Loucy (cell line): ENCODE results near the gene NECTIN2.

Source experiments
- H2AFZ ChIP-seq: fragments of 200-600 bp; sonication (generic); 2 replicates; pipeline ENCODE4 v1.6.0; 2016; ENCODE audit warnings: antibody characterized with exemption, mild to moderate bottlenecking, low read length, moderate library complexity
- H3F3A ChIP-seq: fragments of 200-600 bp; 2 replicates; pipeline ENCODE4 v1.6.0; 2016; ENCODE audit warnings: antibody characterized with exemption, low read depth, mild to moderate bottlenecking
- H3K27me3 ChIP-seq: fragments of 200-600 bp; sonication (generic); 2 replicates; pipeline ENCODE4 v1.6.1; 2014; ENCODE audit warnings: low read length, mild to moderate bottlenecking; ENCODE audit not compliant: insufficient read depth, poor library complexity, severe bottlenecking
- H3K36me3 ChIP-seq: fragments of 200-600 bp; sonication (generic); 2 replicates; pipeline ENCODE4 v1.6.1; 2016; ENCODE audit warnings: low read length; ENCODE audit not compliant: insufficient read depth
- H3K4me1 ChIP-seq: fragments of 200-600 bp; sonication (generic); 2 replicates; pipeline ENCODE4 v1.5.1; 2014; ENCODE audit warnings: low read length, mild to moderate bottlenecking; ENCODE audit not compliant: insufficient read depth, poor library complexity, severe bottlenecking
- H3K4me2 ChIP-seq: fragments of 200-600 bp; sonication (generic); 2 replicates; pipeline ENCODE4 v1.6.0; 2014; ENCODE audit warnings: antibody characterized with exemption, low read length, low read depth, mild to moderate bottlenecking; ENCODE audit not compliant: poor library complexity, severe bottlenecking
- H3K4me3 ChIP-seq: fragments of 200-600 bp; sonication (generic); 2 replicates; pipeline ENCODE4 v1.5.1; 2014; ENCODE audit warnings: low read length, mild to moderate bottlenecking, mixed read lengths; ENCODE audit not compliant: poor library complexity, severe bottlenecking
- H3K79me2 ChIP-seq: fragments of 200-600 bp; sonication (generic); 2 replicates; pipeline ENCODE4 v1.6.1; 2014; ENCODE audit warnings: low read length; ENCODE audit not compliant: insufficient read depth
- H3K9ac ChIP-seq: fragments of 200-600 bp; sonication (generic); 2 replicates; pipeline ENCODE4 v1.6.0; 2014; ENCODE audit warnings: mild to moderate bottlenecking, low read depth, low read length, moderate library complexity; ENCODE audit not compliant: poor library complexity, severe bottlenecking
- H3K9me2 ChIP-seq: fragments of 200-600 bp; sonication (generic); replicated peaks from 2 replicates; pipeline ENCODE4 v1.6.1; 2016; ENCODE audit warnings: low read depth, low read length, mixed read lengths
- H3K9me3 ChIP-seq: fragments of 200-600 bp; sonication (generic); 2 replicates; pipeline ENCODE4 v1.6.1; 2014; ENCODE audit warnings: mild to moderate bottlenecking, antibody characterized with exemption, low read length, low read depth; ENCODE audit not compliant: insufficient read depth
- H4K20me1 ChIP-seq: fragments of 200-600 bp; sonication (generic); 2 replicates; pipeline ENCODE4 v1.6.0; 2014; ENCODE audit warnings: antibody characterized with exemption, low read length, mild to moderate bottlenecking; ENCODE audit not compliant: insufficient read depth, poor library complexity, severe bottlenecking
- EZH2phosphoT487 ChIP-seq: fragments of 200-600 bp; IDR thresholded peaks from 2 replicates; pipeline ENCODE4 v1.6.1; 2018; ENCODE audit warnings: antibody characterized with exemption, mild to moderate bottlenecking, moderate library complexity, borderline replicate concordance
- TF ChIP-seq, protein P1 (sequence below): fragments of 200-600 bp; sonication (generic); conservative IDR thresholded peaks from 2 replicates; pipeline ENCODE4 v1.5.1; 2014; ENCODE audit warnings: mild to moderate bottlenecking, antibody characterized with exemption, low read length

NECTIN2 gene

DNA sequence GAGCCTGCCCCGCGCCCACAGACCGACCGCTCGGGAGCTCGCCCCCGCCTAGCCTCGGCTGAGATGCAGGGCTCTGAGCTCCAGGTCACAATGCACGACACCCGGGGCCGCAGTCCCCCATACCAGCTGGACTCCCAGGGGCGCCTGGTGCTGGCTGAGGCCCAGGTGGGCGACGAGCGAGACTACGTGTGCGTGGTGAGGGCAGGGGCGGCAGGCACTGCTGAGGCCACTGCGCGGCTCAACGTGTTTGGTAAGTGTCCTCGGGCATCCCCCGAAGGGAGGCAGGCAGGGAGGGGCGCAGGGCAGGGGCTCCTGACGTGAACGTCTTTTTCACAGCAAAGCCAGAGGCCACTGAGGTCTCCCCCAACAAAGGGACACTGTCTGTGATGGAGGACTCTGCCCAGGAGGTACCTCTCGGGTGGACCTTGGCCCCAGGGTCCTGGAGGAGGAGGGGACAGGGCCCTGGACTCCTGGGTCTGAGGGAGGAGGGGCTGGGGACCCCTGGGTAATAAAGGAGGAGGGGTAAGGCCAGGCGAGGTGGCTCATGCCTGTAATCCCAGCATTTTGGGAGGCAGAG lies 33.9 kb upstream of the NECTIN2 start:
- Histone ChIP-seq H3F3A (no peaks in the 10 kb centered on the region), H3K27me3 (no peaks in the 10 kb centered on the region)
- no peak for TF ChIP-seq EZH2phosphoT487
- TF ChIP-seq, protein P1, sequence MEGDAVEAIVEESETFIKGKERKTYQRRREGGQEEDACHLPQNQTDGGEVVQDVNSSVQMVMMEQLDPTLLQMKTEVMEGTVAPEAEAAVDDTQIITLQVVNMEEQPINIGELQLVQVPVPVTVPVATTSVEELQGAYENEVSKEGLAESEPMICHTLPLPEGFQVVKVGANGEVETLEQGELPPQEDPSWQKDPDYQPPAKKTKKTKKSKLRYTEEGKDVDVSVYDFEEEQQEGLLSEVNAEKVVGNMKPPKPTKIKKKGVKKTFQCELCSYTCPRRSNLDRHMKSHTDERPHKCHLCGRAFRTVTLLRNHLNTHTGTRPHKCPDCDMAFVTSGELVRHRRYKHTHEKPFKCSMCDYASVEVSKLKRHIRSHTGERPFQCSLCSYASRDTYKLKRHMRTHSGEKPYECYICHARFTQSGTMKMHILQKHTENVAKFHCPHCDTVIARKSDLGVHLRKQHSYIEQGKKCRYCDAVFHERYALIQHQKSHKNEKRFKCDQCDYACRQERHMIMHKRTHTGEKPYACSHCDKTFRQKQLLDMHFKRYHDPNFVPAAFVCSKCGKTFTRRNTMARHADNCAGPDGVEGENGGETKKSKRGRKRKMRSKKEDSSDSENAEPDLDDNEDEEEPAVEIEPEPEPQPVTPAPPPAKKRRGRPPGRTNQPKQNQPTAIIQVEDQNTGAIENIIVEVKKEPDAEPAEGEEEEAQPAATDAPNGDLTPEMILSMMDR, result no peak

DNA sequence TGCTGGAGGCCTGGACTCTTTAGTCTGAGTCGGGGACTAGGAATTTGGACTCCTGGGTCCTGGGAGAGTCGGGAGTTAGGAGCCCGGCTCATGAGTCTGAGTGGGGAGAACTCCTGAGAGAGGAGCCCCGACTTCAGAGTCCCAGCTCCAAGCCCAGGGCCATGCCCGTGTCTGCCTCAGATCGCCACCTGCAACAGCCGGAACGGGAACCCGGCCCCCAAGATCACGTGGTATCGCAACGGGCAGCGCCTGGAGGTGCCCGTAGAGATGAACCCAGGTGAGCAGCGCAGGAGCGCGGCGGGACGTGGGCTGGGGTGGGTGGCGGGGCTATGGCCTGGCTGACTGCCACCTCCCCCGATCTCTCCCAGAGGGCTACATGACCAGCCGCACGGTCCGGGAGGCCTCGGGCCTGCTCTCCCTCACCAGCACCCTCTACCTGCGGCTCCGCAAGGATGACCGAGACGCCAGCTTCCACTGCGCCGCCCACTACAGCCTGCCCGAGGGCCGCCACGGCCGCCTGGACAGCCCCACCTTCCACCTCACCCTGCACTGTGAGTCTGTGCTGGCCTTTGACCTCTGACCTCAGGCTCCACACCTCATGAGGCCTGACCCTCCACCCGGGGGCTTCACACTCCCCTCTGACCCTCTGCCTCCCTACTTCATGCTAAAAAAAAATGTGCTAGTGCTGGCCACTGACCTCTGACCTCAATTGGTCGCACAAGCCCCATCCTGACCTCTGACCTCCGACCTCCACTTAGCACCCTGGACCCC lies 32.8 kb upstream of the NECTIN2 start:
- H3K4me1 ChIP-seq, result no peaks in the 10 kb centered on the region
- H3K9me3 ChIP-seq, result no peaks in the 10 kb centered on the region
- H2AFZ ChIP-seq, result no peak overlapping the region
- no peaks in the 10 kb centered on the region for H3K79me2 ChIP-seq
- H3F3A ChIP-seq, result no peaks in the 10 kb centered on the region
- H4K20me1 ChIP-seq, result no peaks in the 10 kb centered on the region
- H3K36me3 ChIP-seq, result no peaks in the 10 kb centered on the region
- no peaks in the 10 kb centered on the region for H3K9me2 ChIP-seq
- TF ChIP-seq, protein P1, result no peak
- no peak for TF ChIP-seq EZH2phosphoT487
- no peak overlapping the region for H3K4me3 ChIP-seq
- H3K4me2 ChIP-seq, result no peak overlapping the region
- no peaks in the 10 kb centered on the region for H3K27me3 ChIP-seq
- no peak overlapping the region for H3K9ac ChIP-seq

More for the DNA sequence above, 33.9 kb upstream of the NECTIN2 start:
- no peak overlapping the region for H3K4me2 ChIP-seq
- no peak overlapping the region for H3K4me3 ChIP-seq
- H4K20me1 ChIP-seq, result no peaks in the 10 kb centered on the region
- H3K9me2 ChIP-seq, result no peaks in the 10 kb centered on the region
- no peaks in the 10 kb centered on the region for H3K79me2 ChIP-seq
- no peaks in the 10 kb centered on the region for H3K36me3 ChIP-seq
- H3K9me3 ChIP-seq, result no peaks in the 10 kb centered on the region
- no peaks in the 10 kb centered on the region for H3K4me1 ChIP-seq
- no peak overlapping the region for H2AFZ ChIP-seq
- H3K9ac ChIP-seq, result no peak overlapping the region

DNA sequence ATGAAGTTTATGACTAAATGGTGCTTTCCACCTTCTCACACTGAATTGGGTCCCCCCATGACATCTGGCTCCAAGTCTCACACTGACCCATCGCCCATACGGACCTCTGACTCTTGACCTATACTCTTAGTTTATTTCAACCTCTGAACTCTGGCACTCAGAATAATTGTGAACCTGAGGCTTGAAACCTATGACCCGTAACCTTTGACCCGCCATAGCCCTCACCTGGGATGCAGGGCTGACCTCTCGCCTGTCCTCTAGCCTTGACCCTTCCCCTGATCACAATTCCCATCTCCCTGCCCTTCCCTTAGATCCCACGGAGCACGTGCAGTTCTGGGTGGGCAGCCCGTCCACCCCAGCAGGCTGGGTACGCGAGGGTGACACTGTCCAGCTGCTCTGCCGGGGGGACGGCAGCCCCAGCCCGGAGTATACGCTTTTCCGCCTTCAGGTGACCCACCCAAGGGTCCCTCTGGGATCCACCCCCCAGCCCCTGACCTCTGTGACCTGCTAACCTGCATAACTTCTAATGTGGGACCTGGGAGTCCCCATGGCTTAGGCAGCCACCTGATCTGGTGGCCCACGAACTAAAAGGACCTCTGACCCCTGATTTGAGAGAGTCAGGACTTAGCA lies 32.1 kb upstream of the NECTIN2 start:
- Histone ChIP-seq H4K20me1 (no peaks in the 10 kb centered on the region), H3F3A (no peaks in the 10 kb centered on the region), H3K9me2 (no peaks in the 10 kb centered on the region), H3K4me2 (no peak overlapping the region), H3K9me3 (no peaks in the 10 kb centered on the region), H3K4me3 (no peak overlapping the region), H3K79me2 (no peaks in the 10 kb centered on the region), H3K36me3 (no peaks in the 10 kb centered on the region), H2AFZ (no peak overlapping the region), H3K27me3 (no peaks in the 10 kb centered on the region), H3K4me1 (no peaks in the 10 kb centered on the region), H3K9ac (no peak overlapping the region)
- TF ChIP-seq EZH2phosphoT487, result no peak
- TF ChIP-seq, protein P1, result no peak
